KMS-11 (cell line): Measurements from ENCODE around the gene HEY2.

Experiments
- H2AFZ ChIP-seq: fragments of 200-600 bp; sonication (generic); 2 replicates; pipeline ENCODE4 v1.6.1; 2016; ENCODE audit warnings: antibody characterized with exemption, mixed run types, low read depth
- H3K27ac ChIP-seq: fragments of 200-600 bp; sonication (generic); 2 replicates; pipeline ENCODE4 v1.6.1; 2016; ENCODE audit warnings: mild to moderate bottlenecking, mixed run types
- H3K27me3 ChIP-seq: fragments of 200-600 bp; sonication (generic); 2 replicates; pipeline ENCODE4 v1.6.1; 2017; ENCODE audit warnings: mild to moderate bottlenecking, low read depth, mixed run types, moderate library complexity; ENCODE audit not compliant: insufficient read depth
- H3K36me3 ChIP-seq: fragments of 200-600 bp; sonication (generic); 2 replicates; pipeline ENCODE4 v1.6.1; 2017; ENCODE audit warnings: mild to moderate bottlenecking, mixed run types; ENCODE audit not compliant: insufficient read depth
- H3K4me1 ChIP-seq: fragments of 200-600 bp; sonication (generic); 2 replicates; pipeline ENCODE4 v1.6.1; 2016; ENCODE audit warnings: mild to moderate bottlenecking, low read depth, mixed run types; ENCODE audit not compliant: poor library complexity, severe bottlenecking
- H3K4me2 ChIP-seq: fragments of 200-600 bp; sonication (generic); 2 replicates; pipeline ENCODE4 v1.7.0; 2016; ENCODE audit warnings: mild to moderate bottlenecking, mixed run types
- H3K4me3 ChIP-seq: fragments of 200-600 bp; sonication (generic); IDR thresholded peaks from 2 replicates; pipeline ENCODE4 v1.6.1; 2017; ENCODE audit warnings: low read depth, low read length, mixed read lengths; ENCODE audit not compliant: insufficient read depth
- H3K79me2 ChIP-seq: fragments of 200-600 bp; sonication (generic); 2 replicates; pipeline ENCODE4 v1.6.1; 2016; ENCODE audit warnings: low read depth, mixed run types; ENCODE audit not compliant: insufficient read depth
- H3K9ac ChIP-seq: fragments of 200-600 bp; sonication (generic); 2 replicates; pipeline ENCODE4 v1.6.1; 2016; ENCODE audit warnings: mild to moderate bottlenecking, mixed run types
- H4K20me1 ChIP-seq: fragments of 200-600 bp; sonication (generic); 2 replicates; pipeline ENCODE4 v1.6.1; 2016; ENCODE audit warnings: mild to moderate bottlenecking, mixed run types; ENCODE audit not compliant: insufficient read depth
- CTCF ChIP-seq: fragments of 200-600 bp; sonication (generic); conservative IDR thresholded peaks from 2 replicates; pipeline ENCODE4 v1.6.1; 2017; ENCODE audit warnings: low read depth, mild to moderate bottlenecking, antibody characterized with exemption, low read length, moderate library complexity, mixed read lengths

The HEY2 gene

GRCh38 chr6:125754566-125754965 lies 5.1 kb downstream of the HEY2 start:
- Histone ChIP-seq H3K4me3 (no peak overlapping the region), H4K20me1 (no peaks in the 10 kb centered on the region), H3K27ac (no peak overlapping the region), H3K9ac (no peak overlapping the region), H3K36me3 (no peaks in the 10 kb centered on the region), H3K4me2 (no peak overlapping the region), H3K4me1 (peaks cover 10% of the 10 kb centered on the region), H2AFZ (no peak overlapping the region), H3K27me3 (no peaks in the 10 kb centered on the region), H3K79me2 (no peaks in the 10 kb centered on the region)
- no peak for TF ChIP-seq CTCF

- H3K4me2 ChIP-seq: no peak overlapping the region
- no peak overlapping the region for H3K4me3 ChIP-seq
- no peak overlapping the region for H3K9ac ChIP-seq
- no peaks in the 10 kb centered on the region for H3K36me3 ChIP-seq
- no peak overlapping the region for H2AFZ ChIP-seq
- H3K27me3 ChIP-seq: no peaks in the 10 kb centered on the region
- no peak overlapping the region for H3K27ac ChIP-seq
- TF ChIP-seq CTCF: no peak
- no peaks in the 10 kb centered on the region for H3K4me1 ChIP-seq
- no peaks in the 10 kb centered on the region for H3K79me2 ChIP-seq
- H4K20me1 ChIP-seq: no peaks in the 10 kb centered on the region
Measured at GRCh38 chr6:125759184-125759902, 9.9 kb downstream of the HEY2 start.

GRCh38 chr6:125759959-125760457 lies 10.6 kb downstream of the HEY2 start:
- no peak overlapping the region for H3K9ac ChIP-seq
- H3K27me3 ChIP-seq: no peaks in the 10 kb centered on the region
- no peak overlapping the region for H2AFZ ChIP-seq
- no peak overlapping the region for H3K4me3 ChIP-seq
- H3K4me2 ChIP-seq: no peak overlapping the region
- H3K27ac ChIP-seq: no peak overlapping the region
- H3K79me2 ChIP-seq: no peaks in the 10 kb centered on the region
- TF ChIP-seq CTCF: no peak
- no peaks in the 10 kb centered on the region for H3K4me1 ChIP-seq
- no peaks in the 10 kb centered on the region for H4K20me1 ChIP-seq
- no peaks in the 10 kb centered on the region for H3K36me3 ChIP-seq

- Histone ChIP-seq H4K20me1 (no peaks in the 10 kb centered on the region), H3K27ac (no peak overlapping the region), H3K9ac (no peak overlapping the region), H3K79me2 (no peaks in the 10 kb centered on the region), H3K4me2 (no peak overlapping the region), H3K4me1 (no peaks in the 10 kb centered on the region), H2AFZ (no peak overlapping the region), H3K27me3 (no peaks in the 10 kb centered on the region), H3K36me3 (no peaks in the 10 kb centered on the region), H3K4me3 (no peak overlapping the region)
- TF ChIP-seq CTCF: no peak
Measured at GRCh38 chr6:125764121-125764671, 14.8 kb downstream of the HEY2 start.
